Measurements from ENCODE around the gene PKD1. TPM values are rescaled to one million over a fixed set of nuclear protein-coding genes. Genes with fewer than 3 reads are reported as not detected.

Gene PKD1
- total RNA-seq, 4 donors from 2014 or later = 207 to 542 (median 381) TPM

- peaks cover 0 to 94% (median 27%) of the 10 kb centered on the region in 3 donors for H3K36me3 ChIP-seq
- WGBS, 2 donors = 60 to 80% methylated on average over 2 to 13 of the region's 18 CpGs
- peak overlapping the region in 2 of 4 donors; percentile 17 to 69 for H3K27ac ChIP-seq
- no peaks in the 10 kb centered on the region for H3K27me3 ChIP-seq
- TF ChIP-seq EP300 (IDR thresholded peaks at IDR 0.05) = no peak
- no peak for TF ChIP-seq CTCF (IDR thresholded peaks at IDR 0.05)
- TF ChIP-seq POLR2A (IDR thresholded peaks at IDR 0.05) = no peak
- no peak for DNase-seq (ENCODE audit: low spot score in 2 of 2)
- H3K4me1 ChIP-seq = no peaks in the 10 kb centered on the region
- peak overlapping the region in 1 of 4 donors; percentile 41 for H3K4me3 ChIP-seq
- H3K9me3 ChIP-seq = no peaks in the 10 kb centered on the region
These were observed 34.4 kb upstream of the PKD1 start for GRCh38 chr16:2170080-2170479.

GRCh38 chr16:2167068-2167638 lies 31.5 kb upstream of the PKD1 start:
- TF ChIP-seq EP300 (IDR thresholded peaks at IDR 0.05) (no peak), POLR2A (IDR thresholded peaks at IDR 0.05) (no peak), CTCF (IDR thresholded peaks at IDR 0.05) (no peak)
- H3K9me3 ChIP-seq = no peaks in the 10 kb centered on the region
- 72 to 88% methylated on average over 9 to 17 of the region's 18 CpGs for WGBS, 2 donors
- DNase-seq (ENCODE audit: low spot score in 2 of 2) = no peak
- H3K4me3 ChIP-seq = no peak overlapping the region
- no peak overlapping the region for H3K27ac ChIP-seq
- H3K27me3 ChIP-seq = no peaks in the 10 kb centered on the region
- H3K4me1 ChIP-seq = peaks cover 0 to 7% (median 3%) of the 10 kb centered on the region in 4 donors
- H3K36me3 ChIP-seq = peaks cover 0 to 74% (median 11%) of the 10 kb centered on the region in 3 donors

GRCh38 chr16:2166263-2167067 lies 30.8 kb upstream of the PKD1 start:
- Histone ChIP-seq H3K4me1 (peaks cover 0 to 14% (median 3%) of the 10 kb centered on the region in 4 donors), H3K36me3 (peaks cover 0 to 67% (median 9%) of the 10 kb centered on the region in 3 donors), H3K4me3 (no peak overlapping the region), H3K27me3 (no peaks in the 10 kb centered on the region), H3K27ac (no peak overlapping the region), H3K9me3 (no peaks in the 10 kb centered on the region)
- no peak for TF ChIP-seq POLR2A (IDR thresholded peaks at IDR 0.05)
- TF ChIP-seq EP300 (IDR thresholded peaks at IDR 0.05) = no peak
- TF ChIP-seq CTCF (IDR thresholded peaks at IDR 0.05) = no peak
- no peak for DNase-seq (ENCODE audit: low spot score in 2 of 2)
- WGBS, 2 donors = 89% methylated on average over 17 of the region's 17 CpGs

- peaks cover 0 to 20% (median 4%) of the 10 kb centered on the region in 4 donors for H3K4me1 ChIP-seq
- DNase-seq (ENCODE audit: low spot score in 2 of 2) = no peak
- TF ChIP-seq CTCF (IDR thresholded peaks at IDR 0.05) = no peak
- TF ChIP-seq POLR2A (IDR thresholded peaks at IDR 0.05) = no peak
- no peak overlapping the region for H3K27ac ChIP-seq
- no peak overlapping the region for H3K4me3 ChIP-seq
- H3K36me3 ChIP-seq = peaks cover 0 to 61% (median 6%) of the 10 kb centered on the region in 3 donors
- H3K9me3 ChIP-seq = no peaks in the 10 kb centered on the region
- no peaks in the 10 kb centered on the region for H3K27me3 ChIP-seq
- 93 to 98% methylated on average over 11 to 12 of the region's 12 CpGs for WGBS, 2 donors
These were observed 30.2 kb upstream of the PKD1 start for GRCh38 chr16:2165861-2166260.
